GM19328 (cell line): Measurements from ENCODE around the gene NUBP2.
A peak's percentile ranks its signal among the peaks of the same experiment; 100 is the strongest.

Experiments used
- ATAC-seq: cut with Tn5 transposase; IDR thresholded peaks from one replicate; pipeline ENCODE4 v1.9.1; 2021; ENCODE audit warnings: mild to moderate bottlenecking, moderate library complexity; ENCODE audit not compliant: unreplicated experiment

NUBP2 gene

GRCh38 chr16:1771864-1772361, 10.8 kb upstream of the NUBP2 start:
- ATAC-seq = no peak

- ATAC-seq = no peak
Observed at GRCh38 chr16:1772362-1772907, 10.3 kb upstream of the NUBP2 start, which contains the start of gene EME2. TSS of gene EME2 (plus strand) at chr16:1772810. CDS start at chr16:1773228, 418 bp downstream.

GRCh38 chr16:1772908-1773702, 9.7 kb upstream of the NUBP2 start, which contains the start of gene MRPS34:
TSS of gene MRPS34 (minus strand) at chr16:1773134. CDS start at chr16:1773119, 15 bp downstream.
- no peak for ATAC-seq

- no peak for ATAC-seq
Observed at GRCh38 chr16:1773703-1774447, 8.9 kb upstream of the NUBP2 start.

- no peak for ATAC-seq
Observed at GRCh38 chr16:1774448-1774780, 8.3 kb upstream of the NUBP2 start.

GRCh38 chr16:1775006-1775845, 7.5 kb upstream of the NUBP2 start:
- ATAC-seq = no peak

- ATAC-seq = no peak
Observed at GRCh38 chr16:1775846-1776671, 6.7 kb upstream of the NUBP2 start.

GRCh38 chr16:1776672-1776955, 6.1 kb upstream of the NUBP2 start:
- ATAC-seq = no peak

GRCh38 chr16:1776991-1777374, 5.8 kb upstream of the NUBP2 start:
- no peak for ATAC-seq

GRCh38 chr16:1777375-1778199, 5.2 kb upstream of the NUBP2 start:
- no peak for ATAC-seq

GRCh38 chr16:1778200-1779179, 4.3 kb upstream of the NUBP2 start:
- ATAC-seq = no peak

- ATAC-seq = no peak
Observed at GRCh38 chr16:1779234-1779701, 3.5 kb upstream of the NUBP2 start.

- ATAC-seq = no peak
Observed at GRCh38 chr16:1779741-1780676, 2.8 kb upstream of the NUBP2 start.

GRCh38 chr16:1780677-1781072, 2.1 kb upstream of the NUBP2 start:
- ATAC-seq = no peak

- no peak for ATAC-seq
Observed at GRCh38 chr16:1781254-1781653, 1.5 kb upstream of the NUBP2 start.

- ATAC-seq = peak; percentile 6
Observed at GRCh38 chr16:1781758-1782407, 877 bp upstream of the NUBP2 start.
